Endodermal cell (in vitro differentiated cells): ENCODE results near the gene ANO1. TPM values are rescaled to one million over a fixed set of nuclear protein-coding genes. Genes with fewer than 3 reads are reported as not detected.

ENCODE experiments used
- DNase-seq: peaks from one replicate; pipeline ENCODE4 v3.0.0-alpha.2; 2017
- H3K27ac ChIP-seq: 2 replicates; pipeline ENCODE4 v1.5.1; 2013; ENCODE audit warnings: mild to moderate bottlenecking, low read depth, low read length, moderate library complexity
- H3K27me3 ChIP-seq: 2 replicates; pipeline ENCODE4 v1.6.1; 2013; ENCODE audit warnings: mild to moderate bottlenecking, low read length, moderate library complexity; ENCODE audit not compliant: insufficient read depth, control insufficient read depth, poor library complexity, severe bottlenecking
- H3K36me3 ChIP-seq: 2 replicates; pipeline ENCODE4 v1.7.0; 2013; ENCODE audit warnings: mild to moderate bottlenecking, low read length, moderate library complexity; ENCODE audit not compliant: control insufficient read depth, insufficient read depth
- H3K4me1 ChIP-seq: one replicate; pipeline ENCODE4 v1.7.0; 2013; ENCODE audit warnings: low read length; ENCODE audit not compliant: control insufficient read depth, insufficient read depth
- H3K4me3 ChIP-seq: 2 replicates; pipeline ENCODE4 v1.5.1; 2013; ENCODE audit warnings: mild to moderate bottlenecking, low read length, moderate library complexity
- H3K9ac ChIP-seq: 2 replicates; pipeline ENCODE4 v1.6.1; 2013; ENCODE audit warnings: mild to moderate bottlenecking, low read length, moderate library complexity; ENCODE audit not compliant: poor library complexity, severe bottlenecking; ENCODE audit errors: extremely low read depth
- H3K9me3 ChIP-seq: 2 replicates; pipeline ENCODE4 v1.6.1; 2013; ENCODE audit warnings: mild to moderate bottlenecking, low read length, moderate library complexity; ENCODE audit not compliant: control insufficient read depth
- H3K27ac Mint-ChIP-seq: 2 replicates; pipeline ENCODE4 v1.8.0; 2020; ENCODE audit warnings: mixed read lengths
- H3K27me3 Mint-ChIP-seq: 2 replicates; pipeline ENCODE4 v1.8.0; 2021; ENCODE audit warnings: mild to moderate bottlenecking, mixed read lengths; ENCODE audit not compliant: insufficient read depth
- H3K36me3 Mint-ChIP-seq: 2 replicates; pipeline ENCODE4 v1.8.0; 2020; ENCODE audit warnings: low read depth, mixed read lengths
- H3K4me1 Mint-ChIP-seq: 2 replicates; pipeline ENCODE4 v1.8.0; 2020; ENCODE audit warnings: mixed read lengths
- H3K4me3 Mint-ChIP-seq: 2 replicates; pipeline ENCODE4 v1.8.0; 2020; ENCODE audit warnings: mild to moderate bottlenecking, moderate library complexity, mixed read lengths
- H3K9me3 Mint-ChIP-seq: 2 replicates; pipeline ENCODE4 v1.8.0; 2020; ENCODE audit warnings: mild to moderate bottlenecking, mixed read lengths
- WGBS, 2 experiments: methylation state at CpG; one replicate each; pipeline versions ENCODE4 v1.1.5 to v1.1.7; 2013; ENCODE audit warnings: missing lambda C conversion rate in 2 of 2, mixed read lengths in 1 of 2; ENCODE audit not compliant: insufficient coverage in 1 of 2, insufficient read length in 1 of 2; 5-methylcytosine and 5-hydroxymethylcytosine counted together
- total RNA-seq, 2 donors: library from RNA; stranded (reverse); fragmentation: NEBNext Ultra II Directional in 1 of 2; extraction: Animal tissue kit (Norgen Biotek cat#: 25700) in 1 of 2; gene quantifications; 2 replicates in 1 of 2; 3 replicates in 1 of 2; pipeline ENCODE4 v1.2.1, GENCODE V29; 2021
- TF ChIP-seq, protein P1 (sequence below): fragments of 200-600 bp; sonication (generic); conservative IDR thresholded peaks from 2 replicates; pipeline ENCODE4 v1.5.0; 2021; ENCODE audit warnings: antibody characterized with exemption, mild to moderate bottlenecking

ANO1 gene
- total RNA-seq, 2 donors from 2014 or later: 3.0 to 7.7 TPM

DNA sequence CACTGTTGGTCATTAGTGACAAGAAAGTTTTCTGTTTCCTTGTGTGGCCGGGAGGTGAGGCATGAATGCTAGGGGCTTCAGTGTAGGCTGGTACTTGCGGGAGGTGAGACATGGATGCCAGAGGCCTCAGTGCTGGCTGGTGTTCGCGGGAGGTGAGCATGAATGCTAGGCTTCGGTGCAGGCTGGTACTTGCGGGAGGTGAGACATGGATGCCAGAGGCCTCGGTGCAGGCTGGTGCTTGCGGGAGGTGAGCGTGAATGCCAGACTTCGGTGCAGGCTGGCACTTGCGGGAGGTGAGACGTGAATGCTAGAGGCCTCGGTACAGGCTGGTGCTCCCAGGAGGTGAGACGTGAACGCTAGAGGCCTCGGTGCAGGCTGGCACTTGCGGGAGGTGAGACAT lies 48.4 kb downstream of the ANO1 start:
- whole genome bisulfite sequencing, 2 experiments: 89 to 90% methylated on average over 2 to 17 of the region's 17 CpGs
- no peak overlapping the region for H3K4me3 Mint-ChIP-seq
- no peaks in the 10 kb centered on the region for H3K27me3 ChIP-seq

DNA sequence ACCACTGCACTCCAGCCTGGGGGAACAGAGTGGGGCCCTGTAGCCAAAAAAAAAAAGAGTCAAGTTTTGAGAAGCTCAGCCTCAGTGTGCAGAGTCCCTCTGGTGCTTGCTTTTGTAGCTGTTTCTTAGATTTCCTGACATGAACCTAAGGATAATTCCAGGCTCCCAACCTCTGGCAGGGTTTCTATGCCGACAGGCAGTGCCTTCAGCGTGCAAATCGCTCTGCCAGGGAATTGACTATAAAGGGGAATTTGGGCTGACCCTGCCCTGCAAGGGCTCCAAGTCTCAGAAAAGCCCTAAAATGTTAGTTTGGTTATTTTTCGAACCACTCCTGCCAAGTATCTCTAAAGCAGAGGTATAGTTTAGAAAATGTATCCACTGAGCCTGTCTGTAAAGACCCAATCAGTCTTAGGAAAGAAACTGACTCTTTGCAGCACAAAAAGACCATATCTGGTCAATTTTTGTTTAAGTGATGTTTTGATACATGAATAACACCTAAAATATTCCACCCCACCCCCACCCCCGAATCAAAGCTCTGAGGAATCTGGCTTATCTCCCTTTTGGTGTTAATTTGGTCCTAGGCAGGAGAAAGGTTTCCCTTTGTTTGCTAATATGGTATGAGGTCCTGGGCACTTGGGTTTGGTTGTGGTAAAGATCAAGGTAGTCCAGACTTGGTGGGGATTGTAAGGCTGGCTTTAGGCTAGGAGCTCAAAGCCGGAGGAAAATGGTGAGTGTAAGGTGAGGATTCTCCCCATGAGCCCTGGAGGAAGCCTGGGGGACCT lies 49.7 kb downstream of the ANO1 start:
- Histone ChIP-seq H3K9ac (no peak overlapping the region), H3K9me3 (no peaks in the 10 kb centered on the region), H3K36me3 (no peaks in the 10 kb centered on the region), H3K4me3 (no peak overlapping the region), H3K27me3 (no peaks in the 10 kb centered on the region), H3K4me1 (peaks cover 14% of the 10 kb centered on the region), H3K27ac (no peak overlapping the region)
- Mint-ChIP-seq H3K27me3 (no peaks in the 10 kb centered on the region), H3K36me3 (no peaks in the 10 kb centered on the region), H3K4me1 (peaks cover 26% of the 10 kb centered on the region), H3K4me3 (no peak overlapping the region), H3K27ac (peak overlapping the region; percentile 82), H3K9me3 (no peaks in the 10 kb centered on the region)
- WGBS, 2 experiments: 88 to 89% methylated on average over 4 of the region's 6 CpGs
- TF ChIP-seq, protein P1, sequence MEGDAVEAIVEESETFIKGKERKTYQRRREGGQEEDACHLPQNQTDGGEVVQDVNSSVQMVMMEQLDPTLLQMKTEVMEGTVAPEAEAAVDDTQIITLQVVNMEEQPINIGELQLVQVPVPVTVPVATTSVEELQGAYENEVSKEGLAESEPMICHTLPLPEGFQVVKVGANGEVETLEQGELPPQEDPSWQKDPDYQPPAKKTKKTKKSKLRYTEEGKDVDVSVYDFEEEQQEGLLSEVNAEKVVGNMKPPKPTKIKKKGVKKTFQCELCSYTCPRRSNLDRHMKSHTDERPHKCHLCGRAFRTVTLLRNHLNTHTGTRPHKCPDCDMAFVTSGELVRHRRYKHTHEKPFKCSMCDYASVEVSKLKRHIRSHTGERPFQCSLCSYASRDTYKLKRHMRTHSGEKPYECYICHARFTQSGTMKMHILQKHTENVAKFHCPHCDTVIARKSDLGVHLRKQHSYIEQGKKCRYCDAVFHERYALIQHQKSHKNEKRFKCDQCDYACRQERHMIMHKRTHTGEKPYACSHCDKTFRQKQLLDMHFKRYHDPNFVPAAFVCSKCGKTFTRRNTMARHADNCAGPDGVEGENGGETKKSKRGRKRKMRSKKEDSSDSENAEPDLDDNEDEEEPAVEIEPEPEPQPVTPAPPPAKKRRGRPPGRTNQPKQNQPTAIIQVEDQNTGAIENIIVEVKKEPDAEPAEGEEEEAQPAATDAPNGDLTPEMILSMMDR: no peak
- no peak for DNase-seq

More for the DNA sequence above, 48.4 kb downstream of the ANO1 start:
- Histone ChIP-seq H3K27ac (no peak overlapping the region), H3K9me3 (no peaks in the 10 kb centered on the region), H3K9ac (no peak overlapping the region), H3K36me3 (no peaks in the 10 kb centered on the region), H3K4me3 (no peak overlapping the region), H3K4me1 (peaks cover 14% of the 10 kb centered on the region)
- Mint-ChIP-seq H3K36me3 (no peaks in the 10 kb centered on the region), H3K4me1 (peaks cover 28% of the 10 kb centered on the region), H3K27ac (no peak overlapping the region), H3K27me3 (no peaks in the 10 kb centered on the region), H3K9me3 (no peaks in the 10 kb centered on the region)
- DNase-seq: no peak
- TF ChIP-seq, protein P1: no peak

DNA sequence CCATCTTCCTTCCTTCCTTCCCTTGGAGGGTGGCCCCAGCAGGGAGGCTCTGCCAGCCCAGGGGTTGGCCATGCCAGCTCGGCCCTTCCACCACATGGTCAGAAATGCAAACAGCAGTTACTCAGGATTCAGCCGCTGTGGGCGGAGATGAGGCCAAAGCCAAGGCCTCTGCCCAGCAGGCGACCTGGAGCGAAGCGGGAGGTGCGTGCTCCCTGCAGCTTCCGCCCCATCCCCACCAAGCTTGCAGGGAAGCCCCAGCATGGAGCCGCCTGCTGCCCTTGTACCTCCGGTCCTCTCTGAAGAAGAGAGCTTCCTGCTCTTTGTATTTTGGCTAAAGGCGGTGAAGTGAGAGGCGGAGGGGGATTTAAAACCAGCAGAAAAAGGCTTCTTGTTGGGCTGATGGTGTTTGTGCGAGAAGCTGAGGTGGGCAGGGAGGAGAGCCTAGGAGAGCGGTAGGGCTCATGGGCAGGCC lies 50.4 kb downstream of the ANO1 start:
- peak overlapping the region; percentile 82 for H3K27ac Mint-ChIP-seq
- peak; percentile 89 for DNase-seq
- Histone ChIP-seq H3K36me3 (no peaks in the 10 kb centered on the region), H3K9ac (no peak overlapping the region), H3K9me3 (no peaks in the 10 kb centered on the region), H3K4me3 (no peak overlapping the region), H3K4me1 (peaks cover 14% of the 10 kb centered on the region), H3K27me3 (no peaks in the 10 kb centered on the region), H3K27ac (no peak overlapping the region)
- H3K9me3 Mint-ChIP-seq: no peaks in the 10 kb centered on the region
- TF ChIP-seq, protein P1: no peak
- H3K27me3 Mint-ChIP-seq: no peaks in the 10 kb centered on the region
- WGBS, 2 experiments: 12 to 36% methylated on average over 5 to 14 of the region's 14 CpGs
- H3K36me3 Mint-ChIP-seq: no peaks in the 10 kb centered on the region
- H3K4me3 Mint-ChIP-seq: no peak overlapping the region
- H3K4me1 Mint-ChIP-seq: peaks cover 26% of the 10 kb centered on the region
